Endothelial cell of umbilical vein (primary cell): ENCODE measurements around the gene CDK4. TPM values are rescaled to one million over a fixed set of nuclear protein-coding genes. Genes with fewer than 3 reads are reported as not detected.

Source experiments
- BruUV-seq: library from RNA; stranded (reverse); fragments of 400-500 nt; replicated peaks from 2 replicates; lab custom pipeline; 2021; lab: Mats Ljungman, UMichigan
- CTCF ChIA-PET: fragments of 300-600, 350-600 bp; sonication (Branson Sonifier 250); formaldehyde crosslinking; loops from one replicate; lab custom pipeline; 2021; ENCODE audit warnings: antibody characterized with exemption, inconsistent platforms; lab: Charles Lee
- POLR2A ChIA-PET: fragments of 300-600, 350-600 bp; sonication (Branson Sonifier 250); formaldehyde crosslinking; loops from one replicate; lab custom pipeline; 2021; ENCODE audit warnings: antibody characterized with exemption, inconsistent platforms; lab: Charles Lee
- DNase-seq: peaks from one replicate; pipeline ENCODE4 v3.0.0-alpha.2; 2011; ENCODE audit warnings: low read depth, low spot score
- FAIRE-seq: peaks from 2 replicates; lab custom pipeline; 2011; peaks lifted over from hg19 to GRCh38; lab: Jason Lieb, UNC
- H2AFZ ChIP-seq: 2 replicates; pipeline ENCODE4 v1.6.0; 2012; ENCODE audit warnings: low read depth, low read length, control low read depth, inconsistent platforms
- H3K27ac ChIP-seq: 2 replicates; pipeline ENCODE4 v1.5.1; 2011; ENCODE audit warnings: low read depth, mild to moderate bottlenecking, control low read depth, low read length, moderate library complexity; ENCODE audit not compliant: insufficient read depth
- H3K27me3 ChIP-seq, 2 experiments: 2 replicates each; pipeline versions ENCODE4 v1.6.0 to v1.6.1; 2011; ENCODE audit warnings: low read length in 2 of 2, mixed read lengths in 1 of 2; ENCODE audit not compliant: control insufficient read depth in 2 of 2, insufficient read depth in 2 of 2
- H3K36me3 ChIP-seq, 2 experiments: 2 replicates in 1 of 2; 3 replicates in 1 of 2; pipeline ENCODE4 v1.5.1; 2011; ENCODE audit warnings: low read length in 2 of 2, mild to moderate bottlenecking in 1 of 2, moderate library complexity in 1 of 2; ENCODE audit not compliant: control insufficient read depth in 2 of 2, insufficient read depth in 2 of 2; ENCODE audit errors: extremely low read depth in 1 of 2
- H3K4me1 ChIP-seq: 3 replicates; pipeline ENCODE4 v1.5.1; 2011; ENCODE audit warnings: mild to moderate bottlenecking, low read length; ENCODE audit not compliant: control insufficient read depth, insufficient read depth; ENCODE audit errors: extremely low read depth
- H3K4me2 ChIP-seq: 2 replicates; pipeline ENCODE4 v1.6.1; 2011; ENCODE audit warnings: low read length, control low read depth, mixed read lengths; ENCODE audit not compliant: insufficient read depth
- H3K4me3 ChIP-seq, 3 experiments: fragments of 200-600 bp in 1 of 3; sonication (generic), shearing (Covaris generic) in 1 of 3; replicated peaks in 1 of 3; 2 replicates each; pipeline ENCODE4 v1.5.1; 2011 to 2016; ENCODE audit warnings: control low read depth in 3 of 3, low read length in 3 of 3, mild to moderate bottlenecking in 2 of 3, inconsistent platforms in 1 of 3, low read depth in 1 of 3, moderate library complexity in 1 of 3; ENCODE audit not compliant: insufficient read depth in 1 of 3
- H3K79me2 ChIP-seq: 2 replicates; pipeline ENCODE4 v1.6.0; 2012; ENCODE audit warnings: low read length, inconsistent platforms; ENCODE audit not compliant: control insufficient read depth, insufficient read depth
- H3K9ac ChIP-seq: replicated peaks from 2 replicates; pipeline ENCODE3; 2011; ENCODE audit warnings: low read length, control low read depth; ENCODE audit not compliant: insufficient read depth; ENCODE audit errors: extremely low read depth
- H3K9me1 ChIP-seq: replicated peaks from 3 replicates; pipeline ENCODE4 v1.6.0; 2011; ENCODE audit warnings: mild to moderate bottlenecking, low read length; ENCODE audit not compliant: control insufficient read depth, insufficient read depth; ENCODE audit errors: extremely low read depth
- H3K9me3 ChIP-seq: replicated peaks from 2 replicates; pipeline ENCODE4 v1.5.1; 2012; ENCODE audit warnings: low read length, inconsistent platforms; ENCODE audit not compliant: control insufficient read depth, insufficient read depth
- H4K20me1 ChIP-seq: replicated peaks from 2 replicates; pipeline ENCODE3; 2011; ENCODE audit warnings: mild to moderate bottlenecking, low read length; ENCODE audit not compliant: control insufficient read depth, insufficient read depth; ENCODE audit errors: extremely low read depth
- CTCF ChIP-seq, 2 donors: IDR thresholded peaks; 1 replicate in 1 of 2; 2 replicates in 1 of 2; pipeline ENCODE4 v1.5.1; 2011; ENCODE audit warnings: low read length in 2 of 2, mild to moderate bottlenecking in 2 of 2, moderate library complexity in 2 of 2, control low read depth in 1 of 2, inconsistent platforms in 1 of 2, low read depth in 1 of 2; ENCODE audit not compliant: insufficient read depth in 1 of 2; ENCODE audit errors: extremely low read depth in 1 of 2
- EZH2 ChIP-seq: IDR thresholded peaks from 2 replicates; pipeline ENCODE4 v1.6.1; 2012; ENCODE audit warnings: borderline replicate concordance, low read depth, mild to moderate bottlenecking, moderate library complexity, low read length, inconsistent platforms; ENCODE audit not compliant: severe bottlenecking
- FOS ChIP-seq: IDR thresholded peaks from 2 replicates; pipeline ENCODE4 v1.6.1; 2011; ENCODE audit warnings: mild to moderate bottlenecking, low read length, moderate library complexity, borderline replicate concordance; ENCODE audit not compliant: insufficient read depth
- GATA2 ChIP-seq: IDR thresholded peaks from 2 replicates; pipeline ENCODE4 v1.7.0; 2011; ENCODE audit warnings: low read depth, mild to moderate bottlenecking, moderate library complexity, mixed read lengths, low read length; ENCODE audit not compliant: insufficient read length, insufficient read depth
- JUN ChIP-seq: IDR thresholded peaks from 2 replicates; pipeline ENCODE4 v1.6.1; 2011; ENCODE audit warnings: borderline replicate concordance, low read depth; ENCODE audit not compliant: insufficient read length, insufficient read depth
- MAX ChIP-seq: IDR thresholded peaks from 2 replicates; pipeline ENCODE4 v1.6.1; 2011; ENCODE audit not compliant: insufficient read depth, insufficient read length
- MYC ChIP-seq: IDR thresholded peaks from one replicate; pipeline ENCODE4 v1.6.1; 2011; ENCODE audit warnings: mild to moderate bottlenecking, low read depth, low read length
- POLR2A ChIP-seq: IDR thresholded peaks from 2 replicates; pipeline ENCODE4 v1.6.1; 2012; ENCODE audit warnings: low read depth, mild to moderate bottlenecking, control low read depth, low read length
- POLR2AphosphoS5 ChIP-seq: IDR thresholded peaks from 2 replicates; pipeline ENCODE4 v1.6.1; 2012; ENCODE audit warnings: low read depth, mild to moderate bottlenecking, control low read depth, low read length, moderate library complexity; ENCODE audit not compliant: insufficient read depth
- dilution Hi-C: fragments of 300-500 bp; cut with MboI; formaldehyde crosslinking; loops from one replicate; pipeline ENCODE4 v1.15.0; 2019; ENCODE audit warnings: low sequenced_read_pairs; ENCODE audit not compliant: extremely low pct_ligation_motif_present
- intact Hi-C: fragments of 100-400 bp; cut with micrococcal nuclease; formaldehyde crosslinking; loops from one replicate; pipeline ENCODE4 v1.10.0; 2022
- polyA plus RNA-seq, 4 experiments: library from polyadenylated mRNA; depleted of rRNA in 3 of 4; stranded (reverse) in 3 of 4; unstranded in 1 of 4; fragments of >200 nt; gene quantifications; 2 replicates each; pipeline versions ENCODE4 v1.2.1 to v1.2.3, GENCODE V29; 2011 to 2012; ENCODE audit warnings: missing spikeins in 1 of 4
- total RNA-seq: library from RNA; stranded (reverse); gene quantifications from 2 replicates; pipeline ENCODE4 v1.2.3, GENCODE V29; 2021

CDK4 gene
- total and polyA plus RNA-seq, 2 donors (not counting 3 experiments of a cell fraction or from before 2014, with no cell fraction given), result 171 to 332 TPM

GRCh38 chr12:57724003-57724935 lies 27.8 kb downstream of the CDK4 start:
- dilution Hi-C loops (no loop called here), intact Hi-C loops (no loop called here)
- H3K27ac ChIP-seq, result no peak overlapping the region
- no peak for DNase-seq
- no TSS peak for BruUV-seq
- H2AFZ ChIP-seq, result no peak overlapping the region
- FAIRE-seq, result no peak
- H3K79me2 ChIP-seq, result no peaks in the 10 kb centered on the region
- CTCF ChIA-PET, result interaction anchor here (0.9 to 4.6 kb wide), 2 partner anchors 9 to 12 kb away, joined by 3 to 48 read pairs; partner anchors contain the start of gene AGAP2
- H4K20me1 ChIP-seq, result no peaks in the 10 kb centered on the region
- peaks cover 0 to 10% of the 10 kb centered on the region in 2 experiments for H3K36me3 ChIP-seq
- TF ChIP-seq POLR2A (peak; percentile 41), CTCF (IDR thresholded peaks at IDR 0.05; ENCODE audit: extremely low read depth in 1 of 2, insufficient read depth in 1 of 2, low read depth in 1 of 2, low read length in 2 of 2) (no peak), EZH2 (no peak), MYC (no peak)
- H3K4me3 ChIP-seq, result no peak overlapping the region
- H3K9ac ChIP-seq, result no peak overlapping the region
- no peaks in the 10 kb centered on the region for H3K9me3 ChIP-seq
- POLR2A ChIA-PET, result no interaction called here
- no peak overlapping the region for H3K4me2 ChIP-seq
- no peaks in the 10 kb centered on the region for H3K9me1 ChIP-seq
- no peaks in the 10 kb centered on the region for H3K27me3 ChIP-seq
- H3K4me1 ChIP-seq, result peaks cover 7% of the 10 kb centered on the region

- DNase-seq, result no peak
- H3K4me1 ChIP-seq, result peaks cover 7% of the 10 kb centered on the region
- peaks cover 0 to 16% of the 10 kb centered on the region in 2 experiments for H3K36me3 ChIP-seq
- CTCF ChIA-PET, result interaction anchor here (0.9 to 4.6 kb wide), 2 partner anchors 9 to 13 kb away, joined by 3 to 48 read pairs; partner anchors contain the start of gene AGAP2
- no peaks in the 10 kb centered on the region for H3K79me2 ChIP-seq
- no peak overlapping the region for H3K4me3 ChIP-seq
- no peak overlapping the region for H3K27ac ChIP-seq
- H3K4me2 ChIP-seq, result no peak overlapping the region
- no peaks in the 10 kb centered on the region for H4K20me1 ChIP-seq
- H3K9me3 ChIP-seq, result no peaks in the 10 kb centered on the region
- no peak overlapping the region for H2AFZ ChIP-seq
- intact Hi-C loops (no loop called here), dilution Hi-C loops (no loop called here)
- H3K27me3 ChIP-seq, result no peaks in the 10 kb centered on the region
- no peak for FAIRE-seq
- no TSS peak for BruUV-seq
- POLR2A ChIA-PET, result no interaction called here
- H3K9me1 ChIP-seq, result no peaks in the 10 kb centered on the region
- no peak overlapping the region for H3K9ac ChIP-seq
- TF ChIP-seq CTCF (IDR thresholded peaks at IDR 0.05; ENCODE audit: extremely low read depth in 1 of 2, insufficient read depth in 1 of 2, low read depth in 1 of 2, low read length in 2 of 2), result no peak
- TF ChIP-seq GATA2, result no peak
- TF ChIP-seq JUN, result no peak
- no peak for TF ChIP-seq MYC
- no peak for TF ChIP-seq POLR2AphosphoS5
- no peak for TF ChIP-seq EZH2
- TF ChIP-seq FOS, result no peak
- no peak for TF ChIP-seq MAX
- no peak for TF ChIP-seq POLR2A
These were observed 28.5 kb downstream of the CDK4 start for GRCh38 chr12:57723630-57723962.
